Activated T-helper 1 cell treated with anti-CD3 and anti-CD28 coated beads, Interleukin-12 subunit alpha, Interleukin-12 subunit beta, Interleukin-2, Interleukin-4 antibody, amounts not matched to agents 30 ng/mL and 10 ng/mL and 1 ng/mL, durations not matched to agents 14 hours and 24 hours and 36 hours (primary cell): ENCODE results near the gene RBM42. TPM values are rescaled to one million over a fixed set of nuclear protein-coding genes. Genes with fewer than 3 reads are reported as not detected.
"Not testable (repeated sequence)": the region's sequence is repeated elsewhere in the genome, so short reads cannot be mapped to it uniquely, and the experiment has no call there.

Experiments used
- DNase-seq: peaks from one replicate; pipeline ENCODE4 v3.0.0; 2021; ENCODE audit warnings: low spot score
- H3K27ac Mint-ChIP-seq: one replicate; pipeline ENCODE4 v1.8.0; 2021; ENCODE audit warnings: mild to moderate bottlenecking, mixed read lengths
- H3K27me3 Mint-ChIP-seq: one replicate; pipeline ENCODE4 v1.8.0; 2022; ENCODE audit warnings: mild to moderate bottlenecking, moderate library complexity, mixed read lengths; ENCODE audit not compliant: insufficient read depth
- H3K36me3 Mint-ChIP-seq: one replicate; pipeline ENCODE4 v1.8.0; 2021; ENCODE audit warnings: low read depth, mixed read lengths
- H3K4me1 Mint-ChIP-seq: one replicate; pipeline ENCODE4 v1.8.0; 2021; ENCODE audit warnings: low read depth, mixed read lengths
- H3K4me3 Mint-ChIP-seq: one replicate; pipeline ENCODE4 v1.8.0; 2021; ENCODE audit warnings: mild to moderate bottlenecking, moderate library complexity, mixed read lengths
- H3K9me3 Mint-ChIP-seq: one replicate; pipeline ENCODE4 v1.8.0; 2021; ENCODE audit warnings: mixed read lengths
- intact Hi-C: fragments of 100-400 bp; cut with micrococcal nuclease; formaldehyde crosslinking; loops from one replicate; pipeline ENCODE4 v1.15.1; 2024
- total RNA-seq: library from RNA; stranded (reverse); gene quantifications from 2 replicates; pipeline ENCODE4 v1.2.3, GENCODE V29; 2022

Gene RBM42
- 105 and 118 TPM in 2 replicates for total RNA-seq

- peak within 1 kb of the TSS; percentile 100 for H3K4me3 Mint-ChIP-seq
- H3K27me3 Mint-ChIP-seq = no peaks in the 10 kb centered on the region
- H3K4me1 Mint-ChIP-seq = peaks cover 12% of the 10 kb centered on the region
- peaks cover 34% of the 10 kb centered on the region for H3K36me3 Mint-ChIP-seq
- H3K27ac Mint-ChIP-seq = peak within 1 kb of the TSS; percentile 100
- no peaks in the 10 kb centered on the region for H3K9me3 Mint-ChIP-seq
- intact Hi-C loops = loop anchor here (1.0 kb wide), 8 partner anchors 16 to 360 kb away; partner anchors contain the start of genes COX6B1, HAUS5, PSENEN and U2AF1L4
- peak; percentile 96 for DNase-seq
These were observed at the start of gene RBM42 for GRCh38 chr19:35628565-35629331. TSS of gene RBM42 (plus strand) at chr19:35629036. CDS start at chr19:35629154, 118 bp downstream.

- Mint-ChIP-seq H3K36me3 (no peaks in the 10 kb centered on the region), H3K27me3 (peaks cover 10% of the 10 kb centered on the region), H3K4me3 (no peak overlapping the region), H3K9me3 (no peaks in the 10 kb centered on the region), H3K27ac (no peak overlapping the region), H3K4me1 (no peaks in the 10 kb centered on the region)
- DNase-seq = no peak
- intact Hi-C loops = no loop called here
These were observed 46.1 kb upstream of the RBM42 start for GRCh38 chr19:35582760-35583159.

- no peak within 1 kb of the TSS for H3K4me3 Mint-ChIP-seq
- no peaks in the 10 kb centered on the region for H3K36me3 Mint-ChIP-seq
- no peaks in the 10 kb centered on the region for H3K9me3 Mint-ChIP-seq
- intact Hi-C loops = no loop called here
- no peaks in the 10 kb centered on the region for H3K4me1 Mint-ChIP-seq
- H3K27me3 Mint-ChIP-seq = peaks cover 10% of the 10 kb centered on the region
- DNase-seq = no peak
- H3K27ac Mint-ChIP-seq = no peak within 1 kb of the TSS
These were observed 43.0 kb upstream of the RBM42 start, which contains the start of gene PMIS2 for GRCh38 chr19:35585848-35586247. TSS of gene PMIS2 (plus strand) at chr19:35586173. CDS start at chr19:35586260, 87 bp downstream.

GRCh38 chr19:35587321-35587720, 41.5 kb upstream of the RBM42 start:
- no peak overlapping the region for H3K27ac Mint-ChIP-seq
- peaks cover 9% of the 10 kb centered on the region for H3K27me3 Mint-ChIP-seq
- H3K4me1 Mint-ChIP-seq = no peaks in the 10 kb centered on the region
- DNase-seq = no peak
- intact Hi-C loops = loop anchor here (1.0 kb wide), 1 partner anchor 74 kb away; the partner anchor contains the start of gene DMKN
- no peak overlapping the region for H3K4me3 Mint-ChIP-seq
- no peaks in the 10 kb centered on the region for H3K36me3 Mint-ChIP-seq
- no peaks in the 10 kb centered on the region for H3K9me3 Mint-ChIP-seq

GRCh38 chr19:35590875-35591274, 38.0 kb upstream of the RBM42 start:
- H3K9me3 Mint-ChIP-seq = no peaks in the 10 kb centered on the region
- no peak overlapping the region for H3K4me3 Mint-ChIP-seq
- H3K27ac Mint-ChIP-seq = no peak overlapping the region
- H3K27me3 Mint-ChIP-seq = peaks cover 4% of the 10 kb centered on the region
- H3K36me3 Mint-ChIP-seq = no peaks in the 10 kb centered on the region
- intact Hi-C loops = no loop called here
- H3K4me1 Mint-ChIP-seq = no peaks in the 10 kb centered on the region
- DNase-seq = no peak

- no peak for DNase-seq
- Mint-ChIP-seq H3K36me3 (no peaks in the 10 kb centered on the region), H3K9me3 (no peaks in the 10 kb centered on the region), H3K4me3 (no peak overlapping the region), H3K27me3 (peaks cover 4% of the 10 kb centered on the region), H3K27ac (no peak overlapping the region), H3K4me1 (peaks cover 10% of the 10 kb centered on the region)
- intact Hi-C loops = loop anchor here (1.0 kb wide), 3 partner anchors 43 to 240 kb away; no protein-coding TSS in a partner anchor
These were observed 36.6 kb upstream of the RBM42 start for GRCh38 chr19:35592226-35592625.

- H3K27ac Mint-ChIP-seq, H3K4me3 Mint-ChIP-seq, H3K27me3 Mint-ChIP-seq, H3K4me1 Mint-ChIP-seq, H3K36me3 Mint-ChIP-seq, DNase-seq, intact Hi-C loops, H3K9me3 Mint-ChIP-seq: not testable (repeated sequence)
These were observed 33.8 kb upstream of the RBM42 start for GRCh38 chr19:35595026-35595425.

- Mint-ChIP-seq H3K9me3 (no peaks in the 10 kb centered on the region), H3K27me3 (peaks cover 6% of the 10 kb centered on the region), H3K27ac (no peak overlapping the region), H3K36me3 (no peaks in the 10 kb centered on the region), H3K4me1 (peaks cover 10% of the 10 kb centered on the region), H3K4me3 (no peak overlapping the region)
- DNase-seq = no peak
- intact Hi-C loops = no loop called here
These were observed 32.9 kb upstream of the RBM42 start for GRCh38 chr19:35595928-35596327.

GRCh38 chr19:35596366-35596999, 32.4 kb upstream of the RBM42 start:
- Mint-ChIP-seq H3K27me3 (peaks cover 6% of the 10 kb centered on the region), H3K36me3 (no peaks in the 10 kb centered on the region), H3K4me3 (no peak overlapping the region), H3K9me3 (no peaks in the 10 kb centered on the region), H3K4me1 (peaks cover 10% of the 10 kb centered on the region), H3K27ac (peak overlapping the region; percentile 3)
- intact Hi-C loops = no loop called here
- no peak for DNase-seq

GRCh38 chr19:35601971-35602370, 26.9 kb upstream of the RBM42 start:
- peaks cover 1% of the 10 kb centered on the region for H3K4me1 Mint-ChIP-seq
- no peak overlapping the region for H3K27ac Mint-ChIP-seq
- peaks cover under 1% of the 10 kb centered on the region for H3K9me3 Mint-ChIP-seq
- no peak overlapping the region for H3K4me3 Mint-ChIP-seq
- DNase-seq = no peak
- intact Hi-C loops = no loop called here
- peaks cover 4% of the 10 kb centered on the region for H3K27me3 Mint-ChIP-seq
- H3K36me3 Mint-ChIP-seq = no peaks in the 10 kb centered on the region

- H3K4me1 Mint-ChIP-seq, H3K4me3 Mint-ChIP-seq, intact Hi-C loops, H3K27ac Mint-ChIP-seq, H3K27me3 Mint-ChIP-seq, DNase-seq, H3K36me3 Mint-ChIP-seq: not testable (repeated sequence)
- peaks cover 15% of the 10 kb centered on the region for H3K9me3 Mint-ChIP-seq
These were observed 24.4 kb upstream of the RBM42 start for GRCh38 chr19:35604436-35604835.

GRCh38 chr19:35607170-35607569, 21.7 kb upstream of the RBM42 start:
- peaks cover 21% of the 10 kb centered on the region for H3K4me1 Mint-ChIP-seq
- H3K4me3 Mint-ChIP-seq, H3K27me3 Mint-ChIP-seq, intact Hi-C loops, H3K36me3 Mint-ChIP-seq, DNase-seq, H3K27ac Mint-ChIP-seq: not testable (repeated sequence)
- H3K9me3 Mint-ChIP-seq = peaks cover 15% of the 10 kb centered on the region

- no peak overlapping the region for H3K4me3 Mint-ChIP-seq
- peaks cover 9% of the 10 kb centered on the region for H3K36me3 Mint-ChIP-seq
- no peak for DNase-seq
- intact Hi-C loops = no loop called here
- H3K4me1 Mint-ChIP-seq = peaks cover 25% of the 10 kb centered on the region
- no peak overlapping the region for H3K27ac Mint-ChIP-seq
- peaks cover 15% of the 10 kb centered on the region for H3K9me3 Mint-ChIP-seq
- H3K27me3 Mint-ChIP-seq = peaks cover 3% of the 10 kb centered on the region
These were observed 21.2 kb upstream of the RBM42 start for GRCh38 chr19:35607661-35608060.
